BLaER1 treated with 17β-estradiol and CSF1 and Interleukin-3, amounts not matched to agents 10 nM and 100 nM (cell line): Measurements from ENCODE around the gene SLC46A2.

Experiments used
- H3K27ac ChIP-seq, 11 experiments: shearing (Covaris generic); formaldehyde crosslinking; 2 replicates each; pipeline ENCODE4 v1.8.1; 2022
- H3K27me3 ChIP-seq, 11 experiments: shearing (Covaris generic); formaldehyde crosslinking; 2 replicates each; pipeline ENCODE4 v1.8.1; 2022
- H3K36me3 ChIP-seq, 11 experiments: shearing (Covaris generic); formaldehyde crosslinking; 2 replicates each; pipeline ENCODE4 v1.8.1; 2022
- H3K4me1 ChIP-seq, 10 experiments: shearing (Covaris generic); formaldehyde crosslinking; 2 replicates each; pipeline ENCODE4 v1.8.1; 2022
- H3K4me2 ChIP-seq, 11 experiments: shearing (Covaris generic); formaldehyde crosslinking; 2 replicates each; pipeline ENCODE4 v1.8.1; 2022
- H3K4me3 ChIP-seq, 10 experiments: shearing (Covaris generic); formaldehyde crosslinking; 2 replicates each; pipeline ENCODE4 v1.8.1; 2022
- H3K9ac ChIP-seq, 11 experiments: shearing (Covaris generic); formaldehyde crosslinking; 2 replicates each; pipeline ENCODE4 v1.8.1; 2022
- H3K9me3 ChIP-seq, 11 experiments: shearing (Covaris generic); formaldehyde crosslinking; replicated peaks in 1 of 11; 2 replicates each; pipeline ENCODE4 v1.8.1; 2022
- H4K20me1 ChIP-seq, 11 experiments: shearing (Covaris generic); formaldehyde crosslinking; 2 replicates each; pipeline ENCODE4 v1.8.1; 2022
- Cebpa-rat ChIP-seq, 11 experiments: shearing (Covaris generic); IDR thresholded peaks; 2 replicates each; pipeline ENCODE4 v1.8.1; 2022

The SLC46A2 gene

DNA sequence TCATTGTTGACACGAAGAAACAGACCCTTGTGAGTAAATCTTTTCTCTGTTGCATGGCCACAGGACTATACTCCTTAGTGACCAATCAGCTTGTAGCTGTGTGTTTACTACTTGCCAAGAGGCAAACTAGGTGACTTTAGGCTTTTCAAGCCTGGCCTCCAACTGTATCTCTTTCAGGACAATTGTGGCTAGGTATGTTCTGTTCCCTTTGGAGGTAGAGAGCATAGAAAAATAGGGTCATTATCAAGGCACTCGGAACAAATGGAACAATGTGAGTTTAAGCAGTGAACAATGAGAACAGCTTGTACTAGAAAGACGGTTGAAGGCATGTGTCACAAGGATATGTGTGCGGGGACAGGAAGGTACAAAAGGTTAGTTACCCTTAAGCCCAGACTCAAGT lies 48.1 kb downstream of the SLC46A2 start:
- no peak for TF ChIP-seq Cebpa-rat (IDR thresholded peaks at IDR 0.05)
- Histone ChIP-seq H3K36me3 (peaks cover 16 to 56% (median 44%) of the 10 kb centered on the region in 11 experiments), H4K20me1 (no peaks in the 10 kb centered on the region; a peak in 1 of 22 replicates), H3K9ac (no peak overlapping the region), H3K9me3 (peaks cover 0 to 11% (median 0%) of the 10 kb centered on the region in 11 experiments; a peak in 2 of 22 replicates), H3K4me2 (no peak overlapping the region), H3K4me1 (peaks cover 0 to 86% (median 40%) of the 10 kb centered on the region in 10 experiments; a peak in 16 of 20 replicates), H3K27me3 (no peaks in the 10 kb centered on the region), H3K4me3 (no peak overlapping the region), H3K27ac (no peak overlapping the region; a peak in 1 of 22 replicates)

DNA sequence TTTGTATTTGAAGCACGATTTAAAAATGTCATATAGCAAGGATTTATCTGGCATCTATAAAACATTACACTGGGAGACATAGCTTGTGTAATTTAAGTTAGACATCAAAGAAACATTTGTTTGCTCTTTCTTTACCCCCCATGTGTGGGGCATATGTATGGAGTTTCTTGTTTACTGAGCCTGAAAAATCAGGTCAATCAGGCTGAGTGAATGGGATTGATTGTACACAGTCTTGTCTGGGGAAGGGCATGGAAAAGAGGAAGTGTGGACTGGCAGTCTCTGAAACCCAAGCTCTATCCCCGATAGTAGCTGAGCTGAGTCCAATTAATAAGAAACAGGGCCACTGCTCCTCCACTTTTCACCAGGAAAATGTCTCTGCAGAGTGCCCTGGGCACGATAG lies 49.4 kb downstream of the SLC46A2 start:
- H3K27ac ChIP-seq: peak overlapping the region in 3 of 11 experiments; percentile 9 to 40 (median 30); a peak in 2 of 22 replicates
- no peak for TF ChIP-seq Cebpa-rat (IDR thresholded peaks at IDR 0.05)

DNA sequence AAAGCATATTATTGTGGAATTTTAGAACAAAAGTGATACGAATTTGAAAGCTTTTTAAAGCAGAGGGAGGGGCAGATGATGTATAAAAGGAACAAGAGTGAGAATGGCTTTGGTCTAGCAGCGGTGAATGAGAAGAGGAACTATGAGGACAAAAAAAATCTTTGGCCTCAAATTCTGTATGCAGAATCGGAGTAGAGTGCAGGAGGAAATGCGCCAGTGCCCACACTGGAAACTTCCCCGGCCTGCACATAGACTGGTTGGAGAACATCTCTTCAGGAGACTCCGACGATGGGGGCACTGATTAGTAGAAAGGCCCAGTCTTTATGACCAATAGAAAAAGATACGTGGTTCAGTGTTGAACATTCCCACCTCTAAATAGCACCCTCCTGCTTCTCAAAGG lies 51.3 kb downstream of the SLC46A2 start:
- Histone ChIP-seq H3K27ac (no peak overlapping the region), H3K27me3 (no peaks in the 10 kb centered on the region), H3K4me2 (peak overlapping the region in 3 of 11 experiments; percentile 46 to 69 (median 56); a peak in 6 of 22 replicates), H3K36me3 (peaks cover 16 to 77% (median 62%) of the 10 kb centered on the region in 11 experiments), H3K9me3 (peaks cover 0 to 11% (median 0%) of the 10 kb centered on the region in 11 experiments; a peak in 3 of 22 replicates), H3K9ac (no peak overlapping the region), H3K4me1 (peaks cover 9 to 69% (median 24%) of the 10 kb centered on the region in 10 experiments), H4K20me1 (no peaks in the 10 kb centered on the region; a peak in 1 of 22 replicates), H3K4me3 (no peak overlapping the region)
- no peak for TF ChIP-seq Cebpa-rat (IDR thresholded peaks at IDR 0.05)

More for the DNA sequence above, 49.4 kb downstream of the SLC46A2 start:
- H3K9me3 ChIP-seq: peaks cover 0 to 11% (median 0%) of the 10 kb centered on the region in 11 experiments; a peak in 3 of 22 replicates
- H3K4me3 ChIP-seq: no peak overlapping the region
- no peaks in the 10 kb centered on the region; a peak in 1 of 22 replicates for H4K20me1 ChIP-seq
- peak overlapping the region in 3 of 11 experiments; percentile 31 to 50 (median 44); a peak in 3 of 22 replicates for H3K9ac ChIP-seq
- H3K4me2 ChIP-seq: peak overlapping the region in 6 of 11 experiments; percentile 11 to 73 (median 57); a peak in 10 of 22 replicates
- H3K36me3 ChIP-seq: peaks cover 16 to 64% (median 56%) of the 10 kb centered on the region in 11 experiments
- H3K4me1 ChIP-seq: peaks cover 6 to 79% (median 34%) of the 10 kb centered on the region in 10 experiments
- no peaks in the 10 kb centered on the region for H3K27me3 ChIP-seq

DNA sequence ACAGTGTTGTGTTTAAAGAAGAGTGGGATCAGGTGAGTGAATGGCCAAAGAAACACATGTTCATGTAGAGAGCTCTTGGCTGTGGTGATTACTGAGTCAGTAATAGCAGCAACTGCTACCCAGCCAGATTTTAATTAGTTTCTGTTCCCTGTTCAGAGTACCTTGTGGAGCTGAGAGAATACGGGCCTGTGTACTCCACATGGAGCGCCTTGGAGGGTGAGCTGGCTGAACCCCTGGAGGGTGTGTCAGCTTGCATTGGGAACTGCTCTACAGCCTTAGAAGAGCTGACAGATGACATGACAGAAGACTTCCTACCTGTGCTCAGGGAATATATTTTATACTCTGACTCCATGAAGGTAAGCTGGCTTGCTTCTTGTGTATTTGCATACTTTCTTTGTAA lies 52.3 kb downstream of the SLC46A2 start:
- Histone ChIP-seq H3K36me3 (peaks cover 18 to 87% (median 66%) of the 10 kb centered on the region in 11 experiments), H3K4me3 (no peak overlapping the region), H3K4me2 (peak overlapping the region in 3 of 11 experiments; percentile 9 to 69 (median 56); a peak in 5 of 22 replicates), H4K20me1 (no peaks in the 10 kb centered on the region; a peak in 1 of 22 replicates), H3K9me3 (peaks cover 0 to 6% (median 0%) of the 10 kb centered on the region in 11 experiments; a peak in 2 of 22 replicates), H3K9ac (no peak overlapping the region), H3K4me1 (peaks cover 9 to 69% (median 24%) of the 10 kb centered on the region in 10 experiments), H3K27ac (no peak overlapping the region), H3K27me3 (no peaks in the 10 kb centered on the region)
- no peak for TF ChIP-seq Cebpa-rat (IDR thresholded peaks at IDR 0.05)

DNA sequence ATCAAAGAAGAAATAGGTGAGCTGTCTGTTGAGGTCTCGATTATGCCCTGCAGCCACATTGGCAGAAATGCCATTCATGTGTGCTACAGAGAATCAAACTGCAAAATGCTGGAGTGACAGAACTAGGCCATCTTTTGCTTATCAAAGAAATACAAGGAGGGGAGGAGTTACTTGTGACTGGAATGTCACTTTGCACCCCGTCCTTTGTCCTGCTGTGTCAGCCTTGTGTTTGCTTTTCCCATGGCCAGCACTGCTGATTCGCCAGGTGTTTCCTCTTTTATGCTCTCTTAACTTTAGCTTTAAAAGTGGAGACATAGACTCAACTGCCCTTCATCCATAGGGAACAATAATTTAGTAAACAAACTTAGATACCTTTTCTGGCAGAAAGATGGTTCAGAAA lies 54.3 kb downstream of the SLC46A2 start:
- TF ChIP-seq Cebpa-rat (IDR thresholded peaks at IDR 0.05): no peak
- Histone ChIP-seq H4K20me1 (no peaks in the 10 kb centered on the region; a peak in 1 of 22 replicates), H3K27ac (no peak overlapping the region; a peak in 1 of 22 replicates), H3K4me2 (peak overlapping the region in 10 of 11 experiments; percentile 15 to 45 (median 37); a peak in 16 of 22 replicates), H3K4me3 (no peak overlapping the region), H3K27me3 (no peaks in the 10 kb centered on the region), H3K9me3 (peaks cover 0 to 6% (median 0%) of the 10 kb centered on the region in 11 experiments; a peak in 1 of 22 replicates), H3K9ac (no peak overlapping the region), H3K4me1 (peaks cover 9 to 67% (median 19%) of the 10 kb centered on the region in 10 experiments), H3K36me3 (peaks cover 28 to 86% (median 63%) of the 10 kb centered on the region in 11 experiments)

DNA sequence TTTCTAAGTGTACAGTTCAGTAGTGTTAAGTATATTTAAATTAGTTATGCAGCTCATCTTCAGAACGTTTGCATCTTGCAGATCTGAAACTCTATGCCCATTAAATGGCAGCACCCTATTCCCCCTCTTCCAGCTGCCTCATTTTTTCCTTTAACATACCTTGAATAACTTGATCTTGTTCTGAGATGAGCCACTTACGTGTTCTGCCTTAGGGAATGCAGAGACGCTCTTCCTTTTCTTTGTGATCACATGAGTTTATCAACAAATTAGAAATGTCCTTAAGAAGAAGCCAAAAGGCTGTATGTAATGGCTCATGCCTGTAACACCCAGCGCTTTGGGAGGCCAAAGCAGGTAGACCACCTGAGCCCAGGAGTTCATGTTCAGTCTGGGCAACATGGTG lies 57.6 kb downstream of the SLC46A2 start:
- H3K36me3 ChIP-seq: peaks cover 22 to 79% (median 49%) of the 10 kb centered on the region in 11 experiments
- no peak for TF ChIP-seq Cebpa-rat (IDR thresholded peaks at IDR 0.05)
- no peaks in the 10 kb centered on the region for H3K27me3 ChIP-seq
- H3K9me3 ChIP-seq: peaks cover 0 to 6% (median 0%) of the 10 kb centered on the region in 11 experiments; a peak in 1 of 22 replicates
- H3K4me1 ChIP-seq: peaks cover 9 to 59% (median 11%) of the 10 kb centered on the region in 10 experiments
- no peak overlapping the region for H3K9ac ChIP-seq
- no peak overlapping the region for H3K27ac ChIP-seq
- H3K4me3 ChIP-seq: no peak overlapping the region
- no peaks in the 10 kb centered on the region; a peak in 1 of 22 replicates for H4K20me1 ChIP-seq
- no peak overlapping the region for H3K4me2 ChIP-seq

DNA sequence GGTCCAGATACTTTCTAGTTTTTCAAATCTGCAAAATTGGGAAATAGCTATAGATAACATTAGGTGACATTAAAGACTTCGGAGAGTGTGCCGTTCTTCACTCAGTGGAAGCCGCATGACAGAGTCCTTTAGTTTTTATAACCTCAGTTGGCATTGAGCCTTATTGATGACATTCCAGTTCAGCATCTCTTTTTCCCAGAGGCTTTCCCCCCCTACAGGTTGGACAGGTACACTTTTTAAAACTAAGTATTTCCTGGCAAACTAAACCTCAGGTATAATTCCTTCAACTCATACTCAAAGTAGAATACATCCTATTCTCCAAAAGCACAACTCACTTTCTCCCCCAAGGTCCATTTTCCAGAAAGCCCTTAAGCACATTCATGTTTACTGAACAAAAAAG lies 58.7 kb downstream of the SLC46A2 start:
- H3K36me3 ChIP-seq: peaks cover 19 to 79% (median 39%) of the 10 kb centered on the region in 11 experiments
- H3K9me3 ChIP-seq: peaks cover 0 to 4% (median 0%) of the 10 kb centered on the region in 11 experiments; a peak in 1 of 22 replicates
- no peak overlapping the region for H3K4me3 ChIP-seq
- no peak overlapping the region for H3K9ac ChIP-seq
- TF ChIP-seq Cebpa-rat (IDR thresholded peaks at IDR 0.05): no peak
- H3K4me2 ChIP-seq: peak overlapping the region in 2 of 11 experiments; percentile 70 to 77; a peak in 4 of 22 replicates
- H3K27ac ChIP-seq: no peak overlapping the region
- no peaks in the 10 kb centered on the region; a peak in 1 of 22 replicates for H4K20me1 ChIP-seq
- H3K4me1 ChIP-seq: peaks cover 9 to 54% (median 11%) of the 10 kb centered on the region in 10 experiments
- no peaks in the 10 kb centered on the region for H3K27me3 ChIP-seq

DNA sequence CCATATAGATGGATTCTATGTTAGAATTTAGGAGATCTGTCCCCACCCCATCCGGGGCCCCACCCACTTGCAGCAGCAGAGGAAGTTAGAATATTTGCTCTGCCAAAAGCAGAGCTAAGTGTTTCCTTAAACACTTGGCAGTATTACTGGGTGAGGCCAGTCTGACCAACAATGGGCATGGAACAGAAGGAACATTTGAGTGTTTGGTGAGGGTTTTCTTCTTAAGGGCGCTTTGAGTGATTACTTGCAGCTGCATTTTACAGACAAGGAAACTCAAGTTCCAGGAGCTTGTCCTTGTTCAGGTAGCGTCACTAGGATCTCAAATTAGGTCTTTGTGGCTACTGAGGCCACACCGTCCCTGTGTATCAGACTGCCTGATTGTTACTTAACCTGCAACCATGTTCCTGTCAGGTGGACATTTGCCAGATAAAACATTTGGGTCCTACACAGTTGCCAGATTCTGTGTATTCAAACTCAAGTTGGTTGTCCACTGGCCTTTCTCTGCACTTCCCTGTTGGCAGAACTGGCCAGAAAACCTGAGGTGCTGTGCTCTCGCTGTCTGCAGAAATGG lies 59.3 kb downstream of the SLC46A2 start:
- Histone ChIP-seq H4K20me1 (no peaks in the 10 kb centered on the region; a peak in 1 of 22 replicates), H3K36me3 (peaks cover 19 to 79% (median 38%) of the 10 kb centered on the region in 11 experiments), H3K9ac (no peak overlapping the region), H3K4me2 (peak overlapping the region in 4 of 11 experiments; percentile 11 to 77 (median 58); a peak in 6 of 22 replicates), H3K27ac (no peak overlapping the region; a peak in 1 of 22 replicates), H3K27me3 (no peaks in the 10 kb centered on the region), H3K4me1 (peaks cover 4 to 51% (median 6%) of the 10 kb centered on the region in 10 experiments), H3K4me3 (no peak overlapping the region), H3K9me3 (no peaks in the 10 kb centered on the region)
- no peak for TF ChIP-seq Cebpa-rat (IDR thresholded peaks at IDR 0.05)
